Caco-2 (cell line): ENCODE data around the gene KIF26B. TPM values are rescaled to one million over a fixed set of nuclear protein-coding genes. Genes with fewer than 3 reads are reported as not detected.

Source experiments
- BruUV-seq: library from RNA; stranded (reverse); fragments of 400-500 nt; replicated peaks from 2 replicates; lab custom pipeline; 2021; lab: Mats Ljungman, UMichigan
- CTCF ChIA-PET: fragments of 300-600 bp; sonication (Branson Sonifier 250); formaldehyde crosslinking; loops from one replicate; lab custom pipeline; 2022; ENCODE audit warnings: antibody characterized with exemption; lab: Charles Lee
- POLR2A ChIA-PET: fragments of 300-600 bp; sonication (Branson Sonifier 250); formaldehyde crosslinking; loops from one replicate; lab custom pipeline; 2022; ENCODE audit warnings: antibody characterized with exemption; lab: Charles Lee
- DNase-seq, 2 experiments: peaks; one replicate each; pipeline versions ENCODE4 v3.0.0 to v3.0.0-alpha.2; 2020 to 2022
- H3K27me3 ChIP-seq: replicated peaks from 2 replicates; pipeline ENCODE4 v1.6.0; 2011; ENCODE audit warnings: low read length; ENCODE audit not compliant: control insufficient read depth, insufficient read depth
- H3K36me3 ChIP-seq: 2 replicates; pipeline ENCODE4 v1.5.1; 2011; ENCODE audit warnings: low read length; ENCODE audit not compliant: control insufficient read depth, insufficient read depth
- H3K4me1 ChIP-seq: fragments of 250-450 bp; sonication (Bioruptor Pico); 2 replicates; pipeline ENCODE4 v1.5.1; 2020; ENCODE audit warnings: mild to moderate bottlenecking
- H3K4me3 ChIP-seq: 2 replicates; pipeline ENCODE4 v1.5.1; 2011; ENCODE audit warnings: low read depth, mild to moderate bottlenecking, control low read depth, low read length
- H3K9me3 ChIP-seq: fragments of 250-450 bp; sonication (Bioruptor Pico); 2 replicates; pipeline ENCODE4 v1.5.1; 2020; ENCODE audit warnings: mild to moderate bottlenecking, moderate library complexity
- H3K27ac Mint-ChIP-seq: one replicate; pipeline ENCODE4 v1.8.0; 2022; ENCODE audit warnings: mixed read lengths; ENCODE audit not compliant: unreplicated experiment
- H3K27me3 Mint-ChIP-seq: one replicate; pipeline ENCODE4 v1.8.0; 2022; ENCODE audit warnings: mixed read lengths; ENCODE audit not compliant: insufficient read depth, unreplicated experiment
- H3K36me3 Mint-ChIP-seq: one replicate; pipeline ENCODE4 v1.8.0; 2022; ENCODE audit warnings: mild to moderate bottlenecking, mixed read lengths; ENCODE audit not compliant: insufficient read depth, unreplicated experiment
- H3K4me1 Mint-ChIP-seq: one replicate; pipeline ENCODE4 v1.8.0; 2022; ENCODE audit warnings: low read depth, mixed read lengths; ENCODE audit not compliant: unreplicated experiment
- H3K4me3 Mint-ChIP-seq: one replicate; pipeline ENCODE4 v1.8.0; 2022; ENCODE audit warnings: mild to moderate bottlenecking, moderate library complexity, mixed read lengths; ENCODE audit not compliant: unreplicated experiment
- H3K9me3 Mint-ChIP-seq: one replicate; pipeline ENCODE4 v1.8.0; 2022; ENCODE audit warnings: mixed read lengths; ENCODE audit not compliant: unreplicated experiment
- CTCF ChIP-seq, 2 experiments: fragments of 200-600 bp in 1 of 2; IDR thresholded peaks; 1 replicate in 1 of 2; 2 replicates in 1 of 2; pipeline versions ENCODE4 v1.5.1 to v1.8.0; 2011 to 2022; ENCODE audit warnings: antibody characterized with exemption in 1 of 2, control low read depth in 1 of 2, inconsistent platforms in 1 of 2, low read depth in 1 of 2, low read length in 1 of 2, mild to moderate bottlenecking in 1 of 2, moderate library complexity in 1 of 2; ENCODE audit not compliant: insufficient read depth in 1 of 2, severe bottlenecking in 1 of 2, unreplicated experiment in 1 of 2
- intact Hi-C: fragments of 100-400 bp; cut with micrococcal nuclease; formaldehyde crosslinking; loops from one replicate; pipeline ENCODE4 v1.10.0; 2022; ENCODE audit not compliant: unreplicated experiment
- total RNA-seq: library from RNA; stranded (reverse); gene quantifications from 2 replicates; pipeline ENCODE4 v1.2.3, GENCODE V29; 2022

Gene KIF26B
- total RNA-seq, 1 experiment from 2014 or later, result 4.9 TPM

- BruUV-seq, result no TSS peak
- peaks cover 20% of the 10 kb centered on the region for H3K4me1 Mint-ChIP-seq
- no peak overlapping the region for H3K4me3 ChIP-seq
- ChIA-PET POLR2A (no interaction called here), CTCF (interaction anchor here (0.7 kb wide), 1 partner anchor 10 kb away, joined by 5 read pairs; no protein-coding TSS in a partner anchor)
- H3K27ac Mint-ChIP-seq, result no peak overlapping the region
- no peaks in the 10 kb centered on the region for H3K36me3 ChIP-seq
- intact Hi-C loops, result no loop called here
- H3K36me3 Mint-ChIP-seq, result no peaks in the 10 kb centered on the region
- no peaks in the 10 kb centered on the region for H3K27me3 Mint-ChIP-seq
- no peak overlapping the region for H3K4me3 Mint-ChIP-seq
- H3K9me3 ChIP-seq, result no peaks in the 10 kb centered on the region
- peaks cover 13% of the 10 kb centered on the region for H3K9me3 Mint-ChIP-seq
- H3K27me3 ChIP-seq, result no peaks in the 10 kb centered on the region
- DNase-seq, result no peak
- peaks cover 3% of the 10 kb centered on the region; the same call in 1 of the 2 replicates for H3K4me1 ChIP-seq
- no peak for TF ChIP-seq CTCF (IDR thresholded peaks at IDR 0.05; ENCODE audit: insufficient read depth in 1 of 2, low read depth in 1 of 2, low read length in 1 of 2, severe bottlenecking in 1 of 2, unreplicated experiment in 1 of 2)
Observed at GRCh38 chr1:245105815-245106410, 48.9 kb upstream of the KIF26B start.

GRCh38 chr1:245107776-245108114 is 47.0 kb upstream of the KIF26B start:
- Mint-ChIP-seq H3K27ac (no peak overlapping the region), H3K36me3 (no peaks in the 10 kb centered on the region), H3K4me1 (peaks cover 20% of the 10 kb centered on the region), H3K9me3 (peaks cover 13% of the 10 kb centered on the region), H3K27me3 (no peaks in the 10 kb centered on the region), H3K4me3 (no peak overlapping the region)
- Histone ChIP-seq H3K4me3 (no peak overlapping the region), H3K4me1 (peaks cover 3% of the 10 kb centered on the region; the same call in 1 of the 2 replicates), H3K27me3 (no peaks in the 10 kb centered on the region), H3K9me3 (no peaks in the 10 kb centered on the region), H3K36me3 (no peaks in the 10 kb centered on the region)
- ChIA-PET CTCF (no interaction called here), POLR2A (no interaction called here)
- TF ChIP-seq CTCF (IDR thresholded peaks at IDR 0.05; ENCODE audit: insufficient read depth in 1 of 2, low read depth in 1 of 2, low read length in 1 of 2, severe bottlenecking in 1 of 2, unreplicated experiment in 1 of 2), result no peak
- BruUV-seq, result no TSS peak
- intact Hi-C loops, result no loop called here
- no peak for DNase-seq

- no TSS peak for BruUV-seq
- no peak overlapping the region for H3K4me3 Mint-ChIP-seq
- ChIA-PET POLR2A (no interaction called here), CTCF (no interaction called here)
- no peak for TF ChIP-seq CTCF (IDR thresholded peaks at IDR 0.05; ENCODE audit: insufficient read depth in 1 of 2, low read depth in 1 of 2, low read length in 1 of 2, severe bottlenecking in 1 of 2, unreplicated experiment in 1 of 2)
- H3K4me1 Mint-ChIP-seq, result peaks cover 20% of the 10 kb centered on the region
- peaks cover 3% of the 10 kb centered on the region; the same call in 1 of the 2 replicates for H3K4me1 ChIP-seq
- H3K9me3 Mint-ChIP-seq, result peaks cover 13% of the 10 kb centered on the region
- H3K27ac Mint-ChIP-seq, result no peak overlapping the region
- no peaks in the 10 kb centered on the region for H3K27me3 Mint-ChIP-seq
- H3K27me3 ChIP-seq, result no peaks in the 10 kb centered on the region
- H3K9me3 ChIP-seq, result no peaks in the 10 kb centered on the region
- H3K4me3 ChIP-seq, result no peak overlapping the region
- intact Hi-C loops, result no loop called here
- H3K36me3 Mint-ChIP-seq, result no peaks in the 10 kb centered on the region
- no peak for DNase-seq
- no peaks in the 10 kb centered on the region for H3K36me3 ChIP-seq
Observed at GRCh38 chr1:245108246-245108645, 46.5 kb upstream of the KIF26B start.
